ENCODE results near the gene DHCR24. TPM values are rescaled to one million over a fixed set of nuclear protein-coding genes. Genes with fewer than 3 reads are reported as not detected.

The DHCR24 gene
- total and polyA plus RNA-seq, 2 donors (not counting 1 experiment from before 2014, with no cell fraction given), result 5.2 to 13.3 TPM

DNA sequence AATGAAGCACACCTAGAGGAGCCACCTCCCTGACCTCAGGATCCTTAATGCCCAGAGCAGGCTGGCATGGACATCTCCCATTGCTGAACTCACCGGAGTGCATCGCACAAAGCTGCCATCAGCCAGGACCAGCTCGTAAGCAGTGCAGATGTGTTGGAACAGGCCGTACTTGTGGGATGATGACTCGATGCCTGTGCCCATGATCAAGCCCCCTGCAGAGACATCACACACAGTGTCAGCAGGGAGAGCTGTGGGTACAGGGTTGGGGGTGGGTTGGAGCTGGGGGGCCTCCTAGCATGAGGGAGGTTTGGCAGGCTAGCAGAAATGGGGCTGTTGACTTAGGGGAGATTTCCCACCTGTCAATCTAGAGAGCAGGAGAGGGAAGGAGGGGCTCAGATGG, 12.0 kb downstream of the DHCR24 start:
- peaks cover 0 to 4% (median 3%) of the 10 kb centered on the region in 3 donors for H3K9me3 ChIP-seq (ENCODE audit: control extremely low read depth in 1 of 3, control insufficient read depth in 2 of 3, insufficient read depth in 1 of 3, low read length in 2 of 3)
- CTCF ChIA-PET, result no interaction called here

DNA sequence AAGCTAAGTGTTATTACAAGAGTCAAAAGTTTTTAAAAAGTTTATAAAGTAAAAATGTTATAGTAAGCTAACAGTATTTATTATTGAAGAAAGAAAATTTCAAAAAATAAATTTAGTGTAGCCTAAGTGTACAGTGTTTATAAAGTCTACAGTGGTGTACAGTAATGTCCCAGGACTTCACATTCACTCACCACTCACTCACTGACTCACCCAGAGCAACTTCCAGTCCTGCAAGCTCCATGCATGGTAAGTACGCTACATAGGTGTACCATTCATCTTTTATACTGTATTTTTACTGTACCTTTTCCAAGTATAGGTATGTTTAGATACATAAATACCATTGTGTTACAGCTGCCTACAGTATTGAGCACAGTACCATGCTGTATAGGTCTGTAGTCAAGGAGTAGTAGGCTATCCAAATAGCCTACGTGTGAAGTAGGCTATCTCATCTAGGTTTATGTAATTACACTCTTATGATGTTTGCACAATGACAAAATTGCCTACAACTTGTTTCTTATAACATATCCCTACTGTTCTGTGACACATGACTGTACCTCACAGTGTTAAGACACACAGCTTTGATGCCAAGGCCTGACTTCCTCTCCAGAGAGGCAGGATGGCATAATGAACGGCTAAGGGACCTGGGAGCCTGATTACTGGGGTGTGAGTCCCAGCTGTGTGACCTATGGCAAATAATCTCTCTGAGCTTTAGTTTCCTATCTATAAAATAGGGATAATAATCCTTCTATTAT, 12.7 kb downstream of the DHCR24 start:
- POLR2A ChIA-PET, result no interaction called here
- intact Hi-C loops (cut with micrococcal nuclease), result no loop called here
- no peaks in the 10 kb centered on the region for H3K9me3 Mint-ChIP-seq (ENCODE audit: insufficient read depth)
- H3K4me1 Mint-ChIP-seq, result peaks cover 2% of the 10 kb centered on the region
- no peaks in the 10 kb centered on the region for H3K27me3 ChIP-seq (replicated peaks in 1 of 4; ENCODE audit: control extremely low read depth in 1 of 4, control insufficient read depth in 3 of 4, insufficient read depth in 4 of 4, low read length in 3 of 4)
- no peak for ATAC-seq (ENCODE audit: low read depth)
- peaks cover 0 to 4% of the 10 kb centered on the region in 2 experiments for H3K36me3 ChIP-seq (replicated peaks in 1 of 2; ENCODE audit: control extremely low read depth in 1 of 2, control insufficient read depth in 1 of 2, extremely low read depth in 1 of 2, insufficient read depth in 2 of 2, low read length in 1 of 2)
- H3K27ac ChIP-seq (ENCODE audit: low read length in 2 of 2), result no peak overlapping the region
- no peaks in the 10 kb centered on the region for H3K27me3 Mint-ChIP-seq
- H2AFZ ChIP-seq (ENCODE audit: insufficient read depth, low read depth, low read length, poor library complexity, severe bottlenecking), result no peak overlapping the region
- no peak overlapping the region for H3K4me3 Mint-ChIP-seq
- H3K9ac ChIP-seq (ENCODE audit: low read length), result no peak overlapping the region
- TF ChIP-seq EZH2 (IDR thresholded peaks at IDR 0.05; ENCODE audit: borderline replicate concordance, insufficient read depth, low read depth, low read length, poor library complexity, severe bottlenecking), result no peak
- TF ChIP-seq, protein P1, sequence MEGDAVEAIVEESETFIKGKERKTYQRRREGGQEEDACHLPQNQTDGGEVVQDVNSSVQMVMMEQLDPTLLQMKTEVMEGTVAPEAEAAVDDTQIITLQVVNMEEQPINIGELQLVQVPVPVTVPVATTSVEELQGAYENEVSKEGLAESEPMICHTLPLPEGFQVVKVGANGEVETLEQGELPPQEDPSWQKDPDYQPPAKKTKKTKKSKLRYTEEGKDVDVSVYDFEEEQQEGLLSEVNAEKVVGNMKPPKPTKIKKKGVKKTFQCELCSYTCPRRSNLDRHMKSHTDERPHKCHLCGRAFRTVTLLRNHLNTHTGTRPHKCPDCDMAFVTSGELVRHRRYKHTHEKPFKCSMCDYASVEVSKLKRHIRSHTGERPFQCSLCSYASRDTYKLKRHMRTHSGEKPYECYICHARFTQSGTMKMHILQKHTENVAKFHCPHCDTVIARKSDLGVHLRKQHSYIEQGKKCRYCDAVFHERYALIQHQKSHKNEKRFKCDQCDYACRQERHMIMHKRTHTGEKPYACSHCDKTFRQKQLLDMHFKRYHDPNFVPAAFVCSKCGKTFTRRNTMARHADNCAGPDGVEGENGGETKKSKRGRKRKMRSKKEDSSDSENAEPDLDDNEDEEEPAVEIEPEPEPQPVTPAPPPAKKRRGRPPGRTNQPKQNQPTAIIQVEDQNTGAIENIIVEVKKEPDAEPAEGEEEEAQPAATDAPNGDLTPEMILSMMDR (IDR thresholded peaks at IDR 0.05), result no peak
- no peak for DNase-seq
- no CpG with 5 or more reads among the region's 3 CpGs for WGBS (ENCODE audit: insufficient coverage)
- no peaks in the 10 kb centered on the region for H3K4me1 ChIP-seq (ENCODE audit: control insufficient read depth in 2 of 2, insufficient read depth in 2 of 2, low read length in 2 of 2)
- H3K4me3 ChIP-seq (ENCODE audit: control extremely low read depth in 1 of 5, extremely low read depth in 1 of 5, insufficient read depth in 1 of 5, low read depth in 2 of 5, low read length in 4 of 5), result no peak overlapping the region
- H3K9me3 ChIP-seq (ENCODE audit: control extremely low read depth in 1 of 3, control insufficient read depth in 2 of 3, insufficient read depth in 1 of 3, low read length in 2 of 3), result peaks cover 0 to 4% (median 0%) of the 10 kb centered on the region in 3 donors
- no peak overlapping the region for H3K27ac Mint-ChIP-seq
- no peak overlapping the region for H3K4me2 ChIP-seq (replicated peaks; ENCODE audit: low read depth, low read length, poor library complexity, severe bottlenecking)
- CTCF ChIA-PET, result no interaction called here
- H4K20me1 ChIP-seq (ENCODE audit: control insufficient read depth, insufficient read depth, low read length, poor library complexity, severe bottlenecking), result no peaks in the 10 kb centered on the region
- no peaks in the 10 kb centered on the region for H3K79me2 ChIP-seq (ENCODE audit: control insufficient read depth, insufficient read depth, low read length)

More for the DNA sequence above, 12.0 kb downstream of the DHCR24 start:
- peaks cover 0 to 4% of the 10 kb centered on the region in 2 experiments for H3K36me3 ChIP-seq (replicated peaks in 1 of 2; ENCODE audit: control extremely low read depth in 1 of 2, control insufficient read depth in 1 of 2, extremely low read depth in 1 of 2, insufficient read depth in 2 of 2, low read length in 1 of 2)
- no peaks in the 10 kb centered on the region for H4K20me1 ChIP-seq (ENCODE audit: control insufficient read depth, insufficient read depth, low read length, poor library complexity, severe bottlenecking)
- no peaks in the 10 kb centered on the region for H3K27me3 ChIP-seq (replicated peaks in 1 of 4; ENCODE audit: control extremely low read depth in 1 of 4, control insufficient read depth in 3 of 4, insufficient read depth in 4 of 4, low read length in 3 of 4)
- intact Hi-C loops (cut with micrococcal nuclease), result no loop called here
- 98% methylated on average over 5 of the region's 5 CpGs for WGBS (ENCODE audit: insufficient coverage)
- no peak overlapping the region for H3K27ac ChIP-seq (ENCODE audit: low read length in 2 of 2)
- no peaks in the 10 kb centered on the region for H3K27me3 Mint-ChIP-seq
- H3K4me1 Mint-ChIP-seq, result peaks cover 2% of the 10 kb centered on the region
- DNase-seq (no peak), ATAC-seq (ENCODE audit: low read depth) (no peak)
- no peak overlapping the region for H3K4me2 ChIP-seq (replicated peaks; ENCODE audit: low read depth, low read length, poor library complexity, severe bottlenecking)
- H2AFZ ChIP-seq (ENCODE audit: insufficient read depth, low read depth, low read length, poor library complexity, severe bottlenecking), result no peak overlapping the region
- H3K4me3 ChIP-seq (ENCODE audit: control extremely low read depth in 1 of 5, extremely low read depth in 1 of 5, insufficient read depth in 1 of 5, low read depth in 2 of 5, low read length in 4 of 5), result no peak overlapping the region
- no peak overlapping the region for H3K9ac ChIP-seq (ENCODE audit: low read length)
- no peaks in the 10 kb centered on the region for H3K4me1 ChIP-seq (ENCODE audit: control insufficient read depth in 2 of 2, insufficient read depth in 2 of 2, low read length in 2 of 2)
- no peak overlapping the region for H3K27ac Mint-ChIP-seq
- POLR2A ChIA-PET, result no interaction called here
- no peak for TF ChIP-seq EZH2 (IDR thresholded peaks at IDR 0.05; ENCODE audit: borderline replicate concordance, insufficient read depth, low read depth, low read length, poor library complexity, severe bottlenecking)
- no peak overlapping the region for H3K4me3 Mint-ChIP-seq
- no peaks in the 10 kb centered on the region for H3K9me3 Mint-ChIP-seq (ENCODE audit: insufficient read depth)
- H3K79me2 ChIP-seq (ENCODE audit: control insufficient read depth, insufficient read depth, low read length), result no peaks in the 10 kb centered on the region
